Activated T-cell treated with anti-CD3 and anti-CD28 coated beads, Interleukin-2, amount 50 U/mL, for 72 hours (primary cell): ENCODE data around the gene SPEM1. TPM values are rescaled to one million over a fixed set of nuclear protein-coding genes. Genes with fewer than 3 reads are reported as not detected.
"Not testable (repeated sequence)": the region's sequence is repeated elsewhere in the genome, so short reads cannot be mapped to it uniquely, and the experiment has no call there.

ENCODE experiments used
- ATAC-seq, 2 donors: fragments of 150-1000 bp; cut with Tn5 transposase; replicated peaks in 1 of 2; 2 replicates each; pipeline ENCODE4 v1.10.0; 2021; ENCODE audit warnings: moderate library complexity in 2 of 2, mild to moderate bottlenecking in 1 of 2
- DNase-seq, 2 donors: peaks; one replicate each; pipeline ENCODE4 v3.0.0; 2021 to 2022; ENCODE audit warnings: mixed read lengths in 1 of 2
- H3K27ac Mint-ChIP-seq: one replicate; pipeline ENCODE4 v1.8.0; 2022; ENCODE audit warnings: mild to moderate bottlenecking, moderate library complexity, mixed read lengths
- H3K27me3 Mint-ChIP-seq: one replicate; pipeline ENCODE4 v1.8.0; 2022; ENCODE audit warnings: low read depth, mixed read lengths
- H3K36me3 Mint-ChIP-seq, 2 donors: one replicate each; pipeline ENCODE4 v1.8.0; 2022; ENCODE audit warnings: mixed read lengths in 2 of 2, mild to moderate bottlenecking in 1 of 2; ENCODE audit not compliant: insufficient read depth in 2 of 2
- H3K4me1 Mint-ChIP-seq: one replicate; pipeline ENCODE4 v1.8.0; 2022; ENCODE audit warnings: low read depth, mixed read lengths
- H3K4me3 Mint-ChIP-seq, 2 donors: one replicate each; pipeline ENCODE4 v1.8.0; 2022; ENCODE audit warnings: mild to moderate bottlenecking in 2 of 2, mixed read lengths in 2 of 2, moderate library complexity in 2 of 2
- H3K9me3 Mint-ChIP-seq, 2 donors: one replicate each; pipeline ENCODE4 v1.8.0; 2022; ENCODE audit warnings: mixed read lengths in 2 of 2
- total RNA-seq, 2 donors: library from RNA; stranded (reverse); gene quantifications; one replicate each; pipeline ENCODE4 v1.2.3, GENCODE V29; 2022

The SPEM1 gene
- total RNA-seq, 2 donors from 2014 or later: 0.58 to 0.67 TPM

DNA sequence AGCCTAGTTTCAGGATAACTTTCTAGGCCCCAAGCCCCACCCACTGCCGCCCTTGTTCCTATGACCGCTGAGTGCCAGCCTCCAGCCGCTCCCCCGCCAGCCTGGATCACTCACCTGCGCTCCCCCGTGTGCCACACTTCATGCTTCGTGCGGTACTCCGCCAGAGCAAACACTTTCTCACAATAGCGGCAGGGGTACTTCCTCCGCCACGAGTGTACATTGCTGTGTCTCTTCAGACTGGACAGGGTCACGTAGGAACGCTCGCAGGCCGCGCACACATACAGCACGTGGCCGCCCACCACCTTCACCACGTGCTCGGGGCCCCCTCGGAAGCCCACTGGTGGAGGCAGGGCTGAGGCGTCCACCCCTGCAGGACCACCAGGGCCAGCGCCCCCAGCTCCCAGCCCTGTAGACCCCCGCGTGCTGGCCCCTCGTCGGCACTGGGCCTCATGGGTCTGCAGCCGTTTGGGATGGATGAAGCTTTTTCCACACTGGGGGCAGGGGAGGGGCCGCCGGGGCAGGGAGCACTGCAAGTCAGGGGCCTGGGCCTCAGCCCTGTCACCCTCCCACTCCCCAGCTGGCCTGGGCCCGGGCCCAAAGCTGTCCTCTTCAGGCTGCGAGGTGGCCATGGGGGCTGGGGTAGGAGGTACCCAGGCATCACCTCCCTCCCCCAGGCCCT is 45.6 kb downstream of the SPEM1 start:
- no peaks in the 10 kb centered on the region for H3K27me3 Mint-ChIP-seq
- peaks cover 10% of the 10 kb centered on the region for H3K4me1 Mint-ChIP-seq
- H3K4me3 Mint-ChIP-seq: no peak overlapping the region
- peaks cover 0 to 1% of the 10 kb centered on the region in 2 donors for H3K36me3 Mint-ChIP-seq
- H3K27ac Mint-ChIP-seq: no peak overlapping the region
- no peak for DNase-seq
- H3K9me3 Mint-ChIP-seq: no peaks in the 10 kb centered on the region
- ATAC-seq: no peak

DNA sequence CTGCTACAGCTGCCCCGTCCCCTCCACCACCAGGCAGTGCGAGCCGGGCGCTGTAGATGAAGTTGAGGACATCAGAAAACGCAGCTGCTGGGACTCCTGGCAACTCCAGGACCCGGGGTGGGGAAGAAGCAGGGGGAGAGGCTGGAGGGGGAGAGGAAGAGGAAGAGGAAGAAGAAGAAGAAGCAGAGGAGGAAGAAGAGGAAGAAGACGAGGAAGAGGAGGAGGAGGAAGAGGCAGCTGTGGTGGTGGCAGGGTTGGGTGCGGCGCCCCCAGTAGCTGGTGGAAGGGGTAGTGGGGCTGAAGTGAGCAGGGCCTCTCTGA is 46.2 kb downstream of the SPEM1 start:
- peaks cover 0 to 1% of the 10 kb centered on the region in 2 donors for H3K36me3 Mint-ChIP-seq
- H3K4me1 Mint-ChIP-seq: peaks cover 11% of the 10 kb centered on the region
- peak overlapping the region; percentile 78 for H3K27ac Mint-ChIP-seq
- no peaks in the 10 kb centered on the region for H3K27me3 Mint-ChIP-seq
- DNase-seq (no peak), ATAC-seq (no peak)
- no peaks in the 10 kb centered on the region for H3K9me3 Mint-ChIP-seq
- H3K4me3 Mint-ChIP-seq: no peak overlapping the region

DNA sequence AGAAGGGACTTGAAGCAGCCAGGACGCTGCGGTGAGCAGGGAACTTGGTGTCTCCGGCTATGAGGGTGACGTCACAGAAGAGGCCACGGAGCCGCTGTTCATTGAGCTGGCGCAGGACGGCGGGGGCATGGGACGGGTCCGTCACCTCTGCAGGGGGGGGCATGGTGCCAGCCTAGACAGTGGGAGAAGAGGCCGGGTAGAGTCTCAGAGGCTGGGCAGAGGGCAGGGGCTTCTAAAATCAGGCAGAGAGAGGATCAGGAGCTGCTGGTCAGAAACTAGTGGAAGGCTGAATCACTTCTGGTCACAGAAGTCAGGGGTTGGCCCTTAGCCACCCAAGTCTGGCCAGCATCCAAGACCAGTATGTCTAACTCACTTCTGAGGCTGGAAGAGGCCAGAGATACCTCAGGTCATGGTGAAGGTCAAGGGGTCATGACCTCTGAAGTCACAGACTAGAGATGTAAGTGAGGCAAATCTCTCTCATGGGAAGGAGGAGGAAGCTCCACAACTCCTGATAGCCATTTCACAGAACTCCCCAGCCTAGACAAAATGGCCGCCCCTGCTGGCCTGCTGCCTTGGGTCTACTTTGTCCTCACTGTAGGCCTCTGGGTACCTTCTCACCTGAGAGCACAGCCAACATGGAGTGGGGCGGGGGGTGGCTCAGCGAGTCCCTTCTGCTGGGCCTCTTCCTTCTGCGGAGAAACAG is 46.7 kb downstream of the SPEM1 start:
- no peaks in the 10 kb centered on the region for H3K27me3 Mint-ChIP-seq
- no peak for DNase-seq
- peaks cover 0 to 1% of the 10 kb centered on the region in 2 donors for H3K36me3 Mint-ChIP-seq
- H3K4me3 Mint-ChIP-seq: no peak overlapping the region
- peak overlapping the region; percentile 78 for H3K27ac Mint-ChIP-seq
- H3K9me3 Mint-ChIP-seq: no peaks in the 10 kb centered on the region
- peak in 1 of 2 donors; percentile 11 for ATAC-seq
- H3K4me1 Mint-ChIP-seq: peaks cover 16% of the 10 kb centered on the region

DNA sequence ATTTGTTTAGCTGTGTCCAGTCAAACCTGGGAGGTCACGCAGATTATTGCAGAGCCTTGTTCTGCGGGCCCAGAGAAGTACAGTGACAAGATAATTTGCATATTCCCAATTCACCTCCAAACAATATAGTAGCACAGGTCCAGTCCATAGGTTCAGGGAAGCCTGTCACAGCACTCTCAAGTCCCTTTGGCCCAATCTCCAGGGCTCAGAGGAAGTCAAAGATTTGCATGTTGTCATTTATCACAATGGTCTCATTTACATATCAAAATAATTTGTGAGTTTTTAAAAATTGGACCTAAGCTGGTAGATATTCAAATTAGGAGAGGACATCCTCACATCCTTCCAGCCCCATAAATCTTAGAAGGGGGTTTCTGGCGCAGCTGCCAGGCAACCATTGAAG is 47.4 kb downstream of the SPEM1 start:
- Mint-ChIP-seq H3K36me3 (peaks cover 0 to 1% of the 10 kb centered on the region in 2 donors), H3K27ac (no peak overlapping the region), H3K9me3 (no peaks in the 10 kb centered on the region), H3K27me3 (no peaks in the 10 kb centered on the region), H3K4me3 (no peak overlapping the region), H3K4me1 (peaks cover 21% of the 10 kb centered on the region)
- DNase-seq: no peak
- ATAC-seq: no peak

DNA sequence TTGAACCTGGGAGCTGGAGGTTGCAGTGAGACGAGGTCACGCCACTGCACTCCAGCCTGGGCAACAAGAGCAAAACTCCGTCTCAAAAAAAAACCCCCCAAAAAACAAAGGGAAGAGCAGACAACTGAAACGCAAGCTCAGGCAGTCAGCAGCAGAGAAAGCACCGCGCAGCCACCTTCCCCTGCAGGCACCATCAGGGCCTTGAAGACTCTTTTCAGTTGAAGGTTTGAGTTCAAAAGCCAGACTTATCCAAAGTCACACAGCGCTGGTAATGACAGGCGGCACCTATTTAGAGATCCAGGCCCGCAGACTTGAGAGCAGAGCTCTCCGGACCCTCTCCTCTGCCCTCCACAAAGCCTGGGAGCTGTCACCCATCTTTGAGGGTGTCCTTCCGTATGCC is 48.2 kb downstream of the SPEM1 start:
- Mint-ChIP-seq H3K27me3 (no peaks in the 10 kb centered on the region), H3K4me1 (peaks cover 21% of the 10 kb centered on the region), H3K4me3 (no peak overlapping the region), H3K9me3 (no peaks in the 10 kb centered on the region), H3K36me3 (peaks cover 0 to 1% of the 10 kb centered on the region in 2 donors), H3K27ac (no peak overlapping the region)
- DNase-seq: no peak
- ATAC-seq: no peak

DNA sequence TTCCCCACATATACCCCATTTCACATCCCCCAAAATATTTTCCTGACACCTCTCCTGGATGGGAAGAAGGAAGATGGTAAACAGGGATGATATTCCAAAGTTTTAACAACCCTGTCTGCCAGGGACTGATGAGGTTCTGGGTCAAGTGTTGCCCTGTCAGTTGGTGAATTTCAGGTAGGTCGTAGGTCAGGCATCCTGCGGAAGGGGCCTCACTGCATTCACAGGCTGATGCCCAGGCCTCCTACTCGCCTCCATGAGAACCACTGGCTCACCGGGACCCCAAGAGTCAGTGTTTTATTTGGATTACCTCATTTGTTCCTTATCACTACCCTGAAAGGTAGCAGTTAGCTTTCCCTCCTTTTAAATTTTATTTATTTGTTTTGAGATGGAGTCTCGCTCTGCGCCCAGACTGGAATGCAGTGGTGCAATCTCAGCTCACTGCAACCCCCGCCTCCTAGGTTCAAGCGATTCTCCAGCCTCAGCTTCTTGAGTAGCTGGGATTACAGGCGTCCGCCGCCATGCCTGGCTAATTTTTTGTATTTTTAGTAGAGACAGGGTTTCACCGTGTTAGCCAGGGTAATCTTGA is 48.8 kb downstream of the SPEM1 start:
- Mint-ChIP-seq H3K27me3 (no peaks in the 10 kb centered on the region), H3K4me1 (peaks cover 21% of the 10 kb centered on the region), H3K27ac (no peak overlapping the region), H3K36me3 (peaks cover 0 to 1% of the 10 kb centered on the region in 2 donors), H3K4me3 (no peak overlapping the region), H3K9me3 (no peaks in the 10 kb centered on the region)
- ATAC-seq: no peak
- DNase-seq: no peak

DNA sequence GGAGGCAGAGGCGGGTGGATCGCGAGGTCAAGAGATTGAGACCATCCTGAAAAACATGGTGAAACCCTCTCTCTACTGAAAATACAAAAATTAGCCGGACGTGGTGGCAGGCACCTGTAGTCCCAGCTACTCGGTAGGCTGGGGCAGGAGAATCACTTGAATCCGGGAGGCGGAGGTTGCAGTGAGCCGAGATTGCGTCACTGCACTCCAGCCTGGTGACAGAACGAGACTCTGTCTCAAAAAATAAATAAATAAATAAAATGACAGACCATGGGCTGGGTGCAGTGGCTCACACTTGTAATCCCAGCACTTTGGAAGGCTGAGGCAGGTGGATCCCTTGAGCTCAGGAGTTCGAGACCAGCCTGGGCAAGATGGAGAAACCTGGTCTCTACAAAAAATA is 49.7 kb downstream of the SPEM1 start:
- not testable (repeated sequence) for H3K27ac Mint-ChIP-seq, H3K27me3 Mint-ChIP-seq, H3K4me3 Mint-ChIP-seq, ATAC-seq, H3K36me3 Mint-ChIP-seq, DNase-seq, H3K9me3 Mint-ChIP-seq
- H3K4me1 Mint-ChIP-seq: peaks cover 21% of the 10 kb centered on the region

DNA sequence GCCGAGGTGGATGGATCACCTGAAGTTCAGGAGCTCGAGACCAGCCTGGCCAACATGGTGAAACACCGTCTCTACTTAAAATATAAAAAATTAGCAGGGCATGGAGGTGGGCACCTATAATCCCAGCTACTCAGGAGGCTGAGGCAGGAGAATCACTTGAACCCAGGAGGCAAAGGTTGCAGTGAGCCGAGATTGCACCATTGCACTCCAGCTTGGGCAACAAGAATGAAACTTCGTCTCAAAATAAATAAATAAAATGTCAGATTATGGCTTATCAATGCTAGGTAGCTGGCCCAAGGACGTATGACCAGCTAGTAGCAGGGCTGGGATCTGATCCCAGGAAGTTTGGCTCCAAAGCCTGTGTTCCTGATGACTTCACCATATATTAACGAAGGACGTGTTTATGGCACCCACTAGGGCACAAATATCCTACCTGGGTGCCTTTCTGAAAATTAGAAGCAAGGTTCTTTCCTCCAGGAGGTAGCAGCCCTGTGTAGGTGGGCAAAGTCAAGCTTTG is 50.4 kb downstream of the SPEM1 start:
- H3K27me3 Mint-ChIP-seq, H3K36me3 Mint-ChIP-seq, H3K4me3 Mint-ChIP-seq, H3K9me3 Mint-ChIP-seq, ATAC-seq, DNase-seq, H3K27ac Mint-ChIP-seq: not testable (repeated sequence)
- peaks cover 24% of the 10 kb centered on the region for H3K4me1 Mint-ChIP-seq

Other genes with a start within 250 kb of the SPEM1 start
- 1 to 10 TPM; 1.5 to 2.1 TPM for gene ASGR1, start 241.0 kb upstream of the SPEM1 start, total RNA-seq
- gene DLG4, start 200.5 kb upstream of the SPEM1 start, total RNA-seq: 10 to 100 TPM; 16.2 to 16.7 TPM
- 100 to 1,000 TPM; 335 to 386 TPM for gene ACADVL, start 200.4 kb upstream of the SPEM1 start, total RNA-seq
- 10 to 100 TPM; 49.5 to 54.8 TPM for gene DVL2, start 185.8 kb upstream of the SPEM1 start, total RNA-seq
- gene PHF23, start 180.9 kb upstream of the SPEM1 start, total RNA-seq: 10 to 100 TPM; 28.9 to 32.2 TPM
- 100 to 1,000 TPM; 244 to 246 TPM for gene GABARAP, start 177.9 kb upstream of the SPEM1 start, total RNA-seq
- gene CTDNEP1, start 168.6 kb upstream of the SPEM1 start, total RNA-seq: 100 to 1,000 TPM; 184 to 186 TPM
- gene ELP5, start 168.1 kb upstream of the SPEM1 start, total RNA-seq: 10 to 100 TPM; 62.1 to 89.5 TPM
- gene CLDN7, start 157.8 kb upstream of the SPEM1 start, total RNA-seq: 1 to 10 TPM; 1.9 to 3.1 TPM
- gene SLC2A4, start 138.6 kb upstream of the SPEM1 start, total RNA-seq: under 1 TPM; 0.07 to 0.17 TPM
- 1 to 10 TPM; 3.6 to 9.5 TPM for gene YBX2, start 125.7 kb upstream of the SPEM1 start, total RNA-seq
- 100 to 1,000 TPM; 547 to 594 TPM for gene EIF5A, start 112.7 kb upstream of the SPEM1 start, total RNA-seq
- gene GPS2, start 105.0 kb upstream of the SPEM1 start, total RNA-seq: 10 to 100 TPM; 50.5 to 50.7 TPM
- 10 to 100 TPM; 35.7 to 37.6 TPM for gene NEURL4, start 91.0 kb upstream of the SPEM1 start, total RNA-seq
- 100 to 1,000 TPM; 690 to 708 TPM for gene ACAP1, start 83.8 kb upstream of the SPEM1 start, total RNA-seq
- 1 to 10 TPM; 4.9 to 5.5 TPM for gene KCTD11, start 68.2 kb upstream of the SPEM1 start, total RNA-seq
- gene TMEM95, start 65.2 kb upstream of the SPEM1 start, total RNA-seq: under 1 TPM in 1 of 2 donors, not detected in 1; 0.34 TPM
- 1 to 10 TPM; 5.5 to 6.5 TPM for gene TNK1, start 39.2 kb upstream of the SPEM1 start, total RNA-seq
- gene PLSCR3, start 25.8 kb upstream of the SPEM1 start, total RNA-seq: 10 to 100 TPM; 60.5 to 62.6 TPM
- gene TMEM256, start 16.2 kb upstream of the SPEM1 start, total RNA-seq: 10 to 100 TPM; 64.8 to 88.2 TPM
- 10 to 100 TPM; 17.4 to 19.8 TPM for gene NLGN2, start 12.5 kb upstream of the SPEM1 start, total RNA-seq
- gene SPEM2, start 5.3 kb downstream of the SPEM1 start, total RNA-seq: not detected
- not detected for gene SPEM3, start 8.5 kb downstream of the SPEM1 start, total RNA-seq
- gene TMEM102, start 15.1 kb downstream of the SPEM1 start, total RNA-seq: 10 to 100 TPM; 11.3 to 11.7 TPM
- 1 to 10 TPM; 4.9 to 5.3 TPM for gene FGF11, start 19.2 kb downstream of the SPEM1 start, total RNA-seq
- gene CHRNB1, start 24.7 kb downstream of the SPEM1 start, total RNA-seq: 10 to 100 TPM; 25.5 to 26.8 TPM
- gene ZBTB4, start 59.3 kb downstream of the SPEM1 start, total RNA-seq: 10 to 100 TPM; 28.5 to 29.0 TPM
- gene SLC35G6, start 61.1 kb downstream of the SPEM1 start, total RNA-seq: under 1 TPM in 1 of 2 donors, not detected in 1; 0.25 TPM
- gene POLR2A, start 64.0 kb downstream of the SPEM1 start, total RNA-seq: 100 to 1,000 TPM; 211 to 249 TPM
- gene TNFSF12, start 128.7 kb downstream of the SPEM1 start, total RNA-seq: 10 to 100 TPM; 23.2 to 25.5 TPM
- 1 to 10 TPM; 4.3 to 7.8 TPM for gene TNFSF13, start 138.4 kb downstream of the SPEM1 start, total RNA-seq
- gene SENP3, start 141.6 kb downstream of the SPEM1 start, total RNA-seq: 10 to 100 TPM; 41.8 to 55.3 TPM
- gene CD68, start 159.3 kb downstream of the SPEM1 start, total RNA-seq: 10 to 100 TPM; 10.3 to 28.1 TPM
- gene MPDU1, start 163.5 kb downstream of the SPEM1 start, total RNA-seq: 10 to 100 TPM; 44.0 to 51.9 TPM
- under 1 TPM; 0.34 to 0.86 TPM for gene SOX15, start 169.8 kb downstream of the SPEM1 start, total RNA-seq
- 10 to 100 TPM; 52.5 to 53.3 TPM for gene FXR2, start 194.6 kb downstream of the SPEM1 start, total RNA-seq
- 10 to 100 TPM; 47.6 to 48.9 TPM for gene SAT2, start 207.5 kb downstream of the SPEM1 start, total RNA-seq
- gene SHBG, start 209.8 kb downstream of the SPEM1 start, total RNA-seq: under 1 TPM in 1 of 2 donors, not detected in 1; 0.63 TPM
- under 1 TPM in 1 of 2 donors, not detected in 1; 0.30 TPM for gene ATP1B2, start 230.6 kb downstream of the SPEM1 start, total RNA-seq